GM12865 (cell line): ENCODE data around the gene RADIL.
"Not testable (repeated sequence)": the region's sequence is repeated elsewhere in the genome, so short reads cannot be mapped to it uniquely, and the experiment has no call there.

Experiments
- DNase-seq: peaks from one replicate; pipeline ENCODE4 v3.0.0; 2010; ENCODE audit warnings: low read depth
- H3K4me3 ChIP-seq: 2 replicates; pipeline ENCODE4 v1.5.1; 2011; ENCODE audit warnings: mild to moderate bottlenecking, low read depth, low read length, control low read depth
- TF ChIP-seq, protein P1 (sequence below): IDR thresholded peaks from 2 replicates; pipeline ENCODE4 v1.5.1; 2011; ENCODE audit warnings: low read length, control low read depth, low read depth, inconsistent platforms; ENCODE audit not compliant: insufficient read depth; ENCODE audit errors: missing control alignments

Gene RADIL

DNA sequence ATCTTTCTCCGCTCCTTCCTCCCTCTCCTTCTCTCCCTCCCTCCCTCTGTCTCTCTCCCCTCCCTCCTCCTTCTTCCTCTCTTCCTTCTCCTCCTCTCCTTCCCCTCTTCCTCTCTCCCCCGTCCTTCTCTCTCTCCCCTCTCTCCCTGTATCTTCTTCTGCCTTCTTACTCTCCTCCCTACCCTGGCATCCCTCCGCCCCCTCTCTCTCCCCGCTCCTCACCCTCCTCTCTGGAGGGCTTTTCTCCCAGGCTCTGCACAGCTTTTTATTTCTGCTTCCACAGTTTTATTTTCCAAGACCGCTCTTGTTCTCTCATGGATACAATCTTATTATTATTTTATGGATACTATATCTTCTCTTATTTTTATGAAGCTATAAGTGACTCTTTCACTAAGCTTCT lies 75.5 kb downstream of the RADIL start:
- DNase-seq = no peak
- H3K4me3 ChIP-seq = no peak overlapping the region
- TF ChIP-seq, protein P1, sequence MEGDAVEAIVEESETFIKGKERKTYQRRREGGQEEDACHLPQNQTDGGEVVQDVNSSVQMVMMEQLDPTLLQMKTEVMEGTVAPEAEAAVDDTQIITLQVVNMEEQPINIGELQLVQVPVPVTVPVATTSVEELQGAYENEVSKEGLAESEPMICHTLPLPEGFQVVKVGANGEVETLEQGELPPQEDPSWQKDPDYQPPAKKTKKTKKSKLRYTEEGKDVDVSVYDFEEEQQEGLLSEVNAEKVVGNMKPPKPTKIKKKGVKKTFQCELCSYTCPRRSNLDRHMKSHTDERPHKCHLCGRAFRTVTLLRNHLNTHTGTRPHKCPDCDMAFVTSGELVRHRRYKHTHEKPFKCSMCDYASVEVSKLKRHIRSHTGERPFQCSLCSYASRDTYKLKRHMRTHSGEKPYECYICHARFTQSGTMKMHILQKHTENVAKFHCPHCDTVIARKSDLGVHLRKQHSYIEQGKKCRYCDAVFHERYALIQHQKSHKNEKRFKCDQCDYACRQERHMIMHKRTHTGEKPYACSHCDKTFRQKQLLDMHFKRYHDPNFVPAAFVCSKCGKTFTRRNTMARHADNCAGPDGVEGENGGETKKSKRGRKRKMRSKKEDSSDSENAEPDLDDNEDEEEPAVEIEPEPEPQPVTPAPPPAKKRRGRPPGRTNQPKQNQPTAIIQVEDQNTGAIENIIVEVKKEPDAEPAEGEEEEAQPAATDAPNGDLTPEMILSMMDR = no peak

DNA sequence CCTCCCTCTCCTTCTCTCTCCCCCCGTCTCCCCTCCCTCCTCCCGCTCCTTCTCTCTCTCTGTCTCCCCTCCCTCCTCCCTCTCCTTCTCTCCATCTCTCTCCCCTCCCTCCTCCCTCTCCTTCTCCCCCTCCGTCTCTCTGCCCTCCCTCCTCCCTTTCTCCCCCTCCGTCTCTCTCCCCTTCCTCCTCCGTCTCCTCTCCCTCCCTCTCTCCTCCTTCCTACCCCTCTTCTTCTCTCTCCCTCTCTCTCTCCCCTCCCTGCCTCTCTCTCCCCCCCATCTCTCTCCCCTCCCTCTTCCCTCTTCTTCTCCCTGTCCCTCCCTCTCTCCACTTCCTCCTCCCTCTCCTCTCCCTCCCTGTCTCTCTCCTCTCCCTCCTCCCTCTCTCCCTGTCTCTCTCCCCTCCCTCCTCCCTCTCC lies 75.9 kb downstream of the RADIL start:
- TF ChIP-seq, protein P1 = no peak
- DNase-seq = no peak
- H3K4me3 ChIP-seq = no peak overlapping the region

DNA sequence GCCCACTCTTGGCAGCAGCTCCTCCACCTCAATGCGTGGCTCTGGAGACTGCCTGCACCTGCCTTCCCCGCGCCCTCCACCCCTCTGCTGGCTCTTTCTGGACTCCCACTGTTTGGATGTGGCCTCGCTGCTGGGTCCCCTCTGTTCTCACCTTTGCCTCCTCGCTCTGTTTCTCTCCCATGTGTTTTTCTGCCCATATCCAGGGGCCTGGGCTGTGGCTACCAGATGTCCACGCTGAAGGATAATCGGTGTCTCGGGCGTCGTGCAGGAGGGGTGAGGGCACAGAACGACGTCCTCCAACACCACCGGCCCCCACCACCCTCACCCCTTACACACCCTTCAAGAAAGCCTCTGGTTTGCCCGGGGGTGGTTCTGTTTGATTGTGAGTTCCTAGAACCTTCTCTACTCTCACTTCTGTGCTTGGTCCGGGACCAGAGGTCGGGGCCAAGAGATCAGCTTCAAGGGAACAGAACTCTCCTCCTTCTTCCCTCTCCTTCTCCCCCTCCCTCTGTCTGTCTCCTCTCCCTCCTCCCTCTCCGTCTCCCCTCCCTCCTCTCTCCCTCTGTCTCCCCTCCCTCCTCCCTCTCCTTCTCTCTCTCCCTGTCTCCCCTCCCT lies 76.4 kb downstream of the RADIL start:
- DNase-seq = no peak
- TF ChIP-seq, protein P1 = no peak
- H3K4me3 ChIP-seq = no peak overlapping the region

DNA sequence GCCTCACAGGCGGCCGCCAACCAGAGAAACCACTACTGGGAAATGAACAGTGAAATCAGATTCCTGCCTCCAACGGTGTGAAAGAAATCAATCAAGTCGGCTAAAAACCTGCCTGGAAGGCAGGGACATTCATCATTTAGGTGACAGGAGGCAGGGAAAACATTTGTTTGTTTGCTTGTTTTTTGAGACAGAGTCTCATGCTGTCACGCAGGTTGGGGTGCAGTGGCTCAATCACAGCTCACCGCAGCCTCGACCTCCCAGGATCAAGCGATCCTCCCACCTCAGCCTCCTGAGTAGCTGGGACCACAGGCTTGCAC lies 77.6 kb downstream of the RADIL start:
- TF ChIP-seq, protein P1 = no peak
- H3K4me3 ChIP-seq = no peak overlapping the region
- DNase-seq = no peak

DNA sequence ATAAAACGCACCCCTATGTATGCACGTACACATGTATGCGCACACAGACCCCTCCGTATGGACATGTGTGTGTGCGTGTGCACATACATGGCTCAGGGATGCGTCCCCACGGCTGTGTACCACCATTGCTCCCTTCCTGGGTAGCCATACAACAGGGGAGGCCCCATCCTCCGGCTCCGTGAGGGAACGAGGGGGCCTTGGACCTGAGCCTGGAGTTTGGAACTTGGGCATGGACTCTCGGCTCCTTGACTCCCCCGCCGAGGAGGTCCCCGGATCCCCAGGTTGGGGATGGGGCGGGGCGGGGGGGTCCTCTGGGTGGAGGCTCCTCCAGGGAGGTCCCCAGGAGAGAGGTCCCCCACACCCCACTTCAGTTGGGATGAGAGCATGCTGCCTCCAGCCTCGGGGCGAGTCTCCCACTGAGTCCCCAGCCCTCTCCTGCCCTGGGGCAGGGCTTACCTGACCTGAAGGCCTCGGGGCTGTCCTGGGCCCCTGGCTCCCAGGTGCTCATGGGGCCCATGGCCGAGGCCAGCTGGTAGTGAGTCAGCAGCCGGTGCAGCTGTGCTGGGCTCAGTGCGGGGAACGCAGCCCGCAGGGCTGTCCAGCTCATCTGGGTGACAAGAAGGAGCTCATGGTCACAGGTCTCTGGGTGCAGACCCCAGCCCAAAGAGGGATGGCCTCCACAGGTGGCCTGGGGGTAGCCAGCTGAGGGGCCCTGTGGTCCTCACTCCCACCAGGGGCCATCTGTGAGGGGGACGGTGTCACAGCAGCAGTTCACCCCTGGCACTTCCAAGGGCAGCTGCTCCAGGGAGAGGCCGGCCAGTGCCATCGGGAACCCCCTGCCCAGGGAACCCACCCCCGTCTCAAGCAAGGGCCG lies 78.2 kb downstream of the RADIL start:
- no peak overlapping the region for H3K4me3 ChIP-seq
- DNase-seq = no peak
- TF ChIP-seq, protein P1 = no peak

DNA sequence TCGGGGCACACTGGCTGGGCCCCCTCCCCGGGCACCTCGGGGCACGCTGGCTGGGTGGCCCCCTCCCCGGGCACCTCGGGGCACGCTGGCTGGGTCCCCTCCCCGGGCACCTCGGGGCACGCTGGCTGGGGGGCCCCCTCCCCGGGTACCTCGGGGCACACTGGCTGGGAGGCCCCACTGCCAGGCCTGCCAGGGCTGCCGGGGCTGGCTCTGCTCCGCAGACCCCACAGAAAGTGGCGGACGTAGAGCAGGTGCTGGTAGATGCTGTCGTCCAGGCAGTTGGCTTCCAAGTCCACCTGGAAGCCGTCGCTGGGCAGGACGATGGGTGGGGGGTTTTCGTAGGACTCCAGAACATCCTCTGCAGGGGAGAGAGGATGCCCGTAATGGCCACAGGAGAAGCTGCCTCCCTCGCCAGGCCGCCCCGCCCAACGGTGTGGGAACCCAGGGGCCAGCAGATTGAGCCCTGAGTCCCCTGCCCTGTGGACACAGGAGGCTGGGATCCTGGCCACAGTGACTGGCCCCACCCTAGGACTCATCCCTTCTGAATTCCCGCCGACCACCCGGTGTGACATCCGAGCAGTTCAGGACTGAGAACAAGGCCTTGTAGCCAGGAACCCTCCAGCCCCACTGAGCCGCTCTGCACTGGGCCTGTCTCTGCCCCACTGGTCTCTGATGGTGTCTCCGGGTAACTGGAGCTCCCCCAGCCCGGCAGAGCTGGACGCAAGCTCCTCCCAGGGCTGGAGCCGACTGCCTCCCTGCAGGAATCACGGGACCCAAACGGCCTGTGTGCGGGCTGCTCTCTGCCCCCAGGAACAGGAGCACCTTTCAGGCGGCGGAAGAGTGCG lies 79.9 kb downstream of the RADIL start:
- TF ChIP-seq, protein P1 = no peak
- H3K4me3 ChIP-seq = no peak overlapping the region
- DNase-seq = no peak

- not testable (repeated sequence) for DNase-seq
Measured at GRCh38 chr7:4802577-4802976, 80.9 kb downstream of the RADIL start.

More at GRCh38 chr7:4802577-4802976, 80.9 kb downstream of the RADIL start:
- not testable (repeated sequence) for H3K4me3 ChIP-seq
